Epithelial cell of proximal tubule (primary cell): ENCODE data around the gene B3GALT5. TPM values are rescaled to one million over a fixed set of nuclear protein-coding genes. Genes with fewer than 3 reads are reported as not detected.

Source experiments
- DNase-seq: peaks from one replicate; pipeline ENCODE4 v3.0.0-alpha.2; 2011; ENCODE audit warnings: low read depth
- H3K4me3 ChIP-seq: 2 replicates; pipeline ENCODE4 v1.5.1; 2011; ENCODE audit warnings: low read depth, mild to moderate bottlenecking, low read length
- CTCF ChIP-seq: conservative IDR thresholded peaks from 2 replicates; pipeline ENCODE4 v1.5.1; 2012; ENCODE audit warnings: low read depth, mild to moderate bottlenecking, low read length
- total RNA-seq: library from RNA; depleted of rRNA; stranded (reverse); fragments of >200 nt; gene quantifications from 2 replicates; pipeline ENCODE4 v1.2.3, GENCODE V29; 2015

Gene B3GALT5
- total RNA-seq, 1 donor from 2014 or later, result 3.6 TPM

DNA sequence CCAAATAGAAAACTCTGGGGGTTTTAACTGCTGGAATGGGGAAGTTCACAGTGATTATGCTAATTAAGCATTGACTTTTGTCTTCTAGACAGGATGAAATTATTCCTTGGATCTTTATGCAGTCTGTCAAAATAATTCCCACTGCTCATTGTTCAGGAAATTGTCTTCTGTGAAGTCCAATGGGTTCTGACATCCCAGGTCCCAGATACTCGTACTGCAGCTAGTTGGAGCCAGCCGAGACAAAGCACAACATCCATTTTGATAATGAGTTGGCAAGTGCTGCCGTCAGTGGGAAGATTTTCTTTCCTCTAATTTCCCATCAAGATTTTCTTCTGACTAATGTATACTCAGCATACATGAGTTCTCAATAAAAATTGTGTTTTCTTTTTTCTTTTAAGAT is 17.3 kb upstream of the B3GALT5 start:
- no peak for DNase-seq
- H3K4me3 ChIP-seq, result no peak overlapping the region
- no peak for TF ChIP-seq CTCF

GRCh38 chr21:39597595-39597994 is 15.1 kb upstream of the B3GALT5 start:
- H3K4me3 ChIP-seq, result no peak overlapping the region
- TF ChIP-seq CTCF, result no peak
- no peak for DNase-seq

DNA sequence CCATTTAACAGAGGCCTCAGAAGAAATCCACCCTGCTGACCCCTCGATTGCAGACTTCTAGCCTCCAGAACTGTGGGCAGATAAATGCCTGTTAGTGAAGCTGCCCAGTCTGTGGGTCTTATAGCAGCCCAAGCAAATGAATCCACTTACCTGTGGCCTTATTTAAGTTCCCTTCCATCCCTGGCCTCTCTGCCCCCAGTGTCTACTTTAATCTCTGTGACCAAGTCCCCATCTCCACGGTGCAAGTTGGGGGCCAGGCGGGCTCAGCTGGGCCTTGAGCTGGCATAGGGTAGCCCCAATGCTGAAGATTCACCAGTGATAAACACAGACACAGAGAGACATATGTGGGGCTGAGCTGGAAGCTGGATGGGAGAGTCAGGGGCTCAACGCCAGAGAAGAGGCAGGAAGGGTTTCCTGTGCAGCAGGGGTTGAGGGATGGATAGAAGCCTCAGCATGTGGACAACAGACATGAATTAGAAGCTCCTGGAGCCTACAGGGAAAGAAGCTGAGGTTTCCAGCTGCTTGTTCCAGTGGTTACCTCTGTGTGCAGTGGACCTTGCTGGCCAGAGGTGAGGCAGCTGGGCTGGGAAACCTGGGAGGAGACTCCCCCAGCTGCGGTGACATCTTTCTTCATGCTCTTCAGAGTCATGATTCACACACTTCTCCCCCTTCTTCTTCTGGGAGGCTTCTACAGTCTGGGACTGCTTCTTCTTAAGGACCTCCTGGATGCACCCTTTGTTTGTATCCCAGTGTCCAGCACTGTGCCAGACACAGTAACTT is 13.4 kb upstream of the B3GALT5 start:
- DNase-seq, result peak; percentile 19
- H3K4me3 ChIP-seq, result no peak overlapping the region
- TF ChIP-seq CTCF, result no peak

DNA sequence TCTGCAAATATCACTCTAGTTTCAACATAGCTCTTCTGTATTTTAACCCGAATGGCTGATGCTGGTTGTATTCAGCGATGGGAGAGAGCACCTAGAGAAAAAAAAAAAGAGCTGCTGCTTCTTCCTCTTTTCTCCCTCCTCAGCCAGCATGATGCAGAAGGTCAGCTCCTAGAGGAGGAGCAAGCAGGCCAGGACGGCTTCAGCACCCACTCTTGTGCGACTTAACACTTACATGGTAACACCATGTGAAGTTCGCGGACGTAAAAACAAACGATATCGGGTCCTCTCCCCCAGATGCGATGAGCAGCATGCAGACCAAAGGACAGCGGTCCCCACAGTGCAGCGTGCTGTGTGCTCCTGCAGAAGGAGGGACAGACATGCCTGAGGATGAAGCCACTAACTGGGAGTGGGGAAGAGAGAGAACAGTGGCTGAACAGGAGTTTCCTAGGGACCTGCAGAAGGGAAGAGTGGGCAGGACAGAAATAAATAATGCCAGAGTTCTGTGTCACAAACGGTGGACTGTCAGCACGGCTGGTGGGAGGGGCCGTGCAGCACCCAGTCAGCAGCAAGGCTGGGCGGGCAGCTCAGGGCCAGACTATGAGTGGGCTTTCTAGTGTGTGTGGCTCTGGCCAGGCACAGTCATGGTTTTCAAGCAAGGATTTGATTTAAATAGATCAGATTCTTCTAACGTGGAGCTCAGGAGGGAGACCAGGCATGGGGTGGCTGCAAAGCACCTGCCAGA is 11.4 kb upstream of the B3GALT5 start:
- TF ChIP-seq CTCF, result no peak
- H3K4me3 ChIP-seq, result no peak overlapping the region
- no peak for DNase-seq

DNA sequence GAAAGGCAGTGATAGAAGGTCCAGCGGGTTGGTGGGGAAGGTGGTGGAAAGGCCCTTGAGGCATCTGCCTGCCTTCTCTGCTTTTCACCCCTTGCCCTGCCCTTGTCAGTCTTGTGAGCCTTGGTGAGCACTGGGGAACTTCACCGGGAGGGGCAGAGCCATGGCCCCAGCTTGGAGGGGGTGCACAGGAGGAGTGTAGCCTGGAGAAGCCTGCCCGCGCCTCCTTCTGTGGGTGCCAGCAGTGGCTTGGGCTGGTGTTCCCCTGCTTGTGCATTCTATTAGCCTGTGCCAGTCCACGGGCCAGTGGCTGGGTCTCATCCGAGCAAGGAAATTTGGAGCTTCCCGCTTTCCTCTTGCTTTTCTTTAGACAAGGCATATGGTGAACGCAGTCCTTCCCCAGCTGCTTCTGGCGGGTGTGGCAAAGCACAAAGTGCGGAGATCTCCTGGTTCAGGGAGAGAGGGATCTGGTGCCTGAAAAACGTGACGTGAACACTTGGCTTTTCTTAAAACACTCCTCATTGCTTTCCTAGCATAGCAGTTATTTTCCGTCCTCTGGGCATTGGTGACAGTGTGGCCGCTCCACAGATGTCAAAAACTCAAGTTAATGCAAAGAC is 10.6 kb upstream of the B3GALT5 start:
- no peak for TF ChIP-seq CTCF
- no peak overlapping the region for H3K4me3 ChIP-seq
- DNase-seq, result no peak

DNA sequence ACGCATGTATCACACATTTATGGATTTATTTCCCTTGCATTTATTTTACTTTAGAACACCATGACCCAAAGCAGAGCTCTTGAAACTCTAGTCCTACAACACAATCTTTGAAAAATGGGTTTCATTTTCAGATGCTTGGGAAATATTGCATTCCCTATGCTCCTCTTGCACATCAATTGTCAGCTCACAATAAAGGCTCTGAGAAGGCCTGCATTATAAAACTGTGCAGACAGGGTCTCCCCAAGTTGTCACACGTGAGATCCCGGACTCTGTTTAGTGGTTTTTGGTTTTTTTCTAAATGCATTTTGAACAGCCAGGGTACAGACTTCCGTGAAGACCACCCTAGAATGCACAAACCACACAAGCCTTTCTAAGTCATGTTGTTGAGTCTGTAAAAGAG is 9.9 kb upstream of the B3GALT5 start:
- no peak for DNase-seq
- no peak for TF ChIP-seq CTCF
- no peak overlapping the region for H3K4me3 ChIP-seq
